Stromal cell of bone marrow (primary cell): ENCODE data around the gene PRR7.
"Not testable (repeated sequence)": the region's sequence is repeated elsewhere in the genome, so short reads cannot be mapped to it uniquely, and the experiment has no call there.

ENCODE experiments used
- DNase-seq: peaks from one replicate; pipeline ENCODE4 v3.0.0-alpha.2; 2012; ENCODE audit warnings: low read depth

The PRR7 gene, protein sequence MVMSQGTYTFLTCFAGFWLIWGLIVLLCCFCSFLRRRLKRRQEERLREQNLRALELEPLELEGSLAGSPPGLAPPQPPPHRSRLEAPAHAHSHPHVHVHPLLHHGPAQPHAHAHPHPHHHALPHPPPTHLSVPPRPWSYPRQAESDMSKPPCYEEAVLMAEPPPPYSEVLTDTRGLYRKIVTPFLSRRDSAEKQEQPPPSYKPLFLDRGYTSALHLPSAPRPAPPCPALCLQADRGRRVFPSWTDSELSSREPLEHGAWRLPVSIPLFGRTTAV

GRCh38 chr5:177446200-177447065 lies at the start of gene PRR7:
PRR7 (plus strand) TSS chr5:177446814; CDS start chr5:177455068, 8,254 bp downstream.
- peak; percentile 44 for DNase-seq

DNA sequence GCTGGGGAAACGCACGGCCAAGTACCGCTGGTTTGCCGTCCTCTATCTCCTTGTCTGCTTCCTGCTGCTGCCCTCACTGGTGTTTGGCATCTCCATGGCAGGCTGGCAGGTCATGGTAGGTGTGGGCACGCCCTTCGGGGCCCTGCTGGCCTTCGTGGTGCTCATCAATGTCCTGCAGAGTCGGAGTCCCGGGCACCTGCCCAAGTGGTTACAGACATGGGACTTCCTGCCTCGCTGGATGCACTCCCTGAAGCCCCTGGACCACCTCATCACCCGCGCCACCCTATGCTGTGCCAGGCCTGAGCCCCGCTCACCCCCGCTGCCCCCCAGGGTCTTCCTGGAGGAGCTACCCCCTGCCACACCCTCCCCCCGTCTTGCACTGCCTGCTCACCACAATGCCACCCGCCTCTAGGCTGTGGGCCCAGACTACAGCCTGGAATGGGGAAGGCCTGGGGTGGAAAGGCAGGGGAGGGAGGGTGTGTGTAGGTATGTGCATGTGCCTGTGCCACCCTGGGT lies 48.7 kb upstream of the PRR7 start:
- DNase-seq: no peak

- DNase-seq: no peak
Measured at GRCh38 chr5:177399997-177400868, 46.4 kb upstream of the PRR7 start, which contains the start of gene PFN3. PFN3 (minus strand) TSS chr5:177400661; CDS start chr5:177400576, 85 bp downstream.

DNA sequence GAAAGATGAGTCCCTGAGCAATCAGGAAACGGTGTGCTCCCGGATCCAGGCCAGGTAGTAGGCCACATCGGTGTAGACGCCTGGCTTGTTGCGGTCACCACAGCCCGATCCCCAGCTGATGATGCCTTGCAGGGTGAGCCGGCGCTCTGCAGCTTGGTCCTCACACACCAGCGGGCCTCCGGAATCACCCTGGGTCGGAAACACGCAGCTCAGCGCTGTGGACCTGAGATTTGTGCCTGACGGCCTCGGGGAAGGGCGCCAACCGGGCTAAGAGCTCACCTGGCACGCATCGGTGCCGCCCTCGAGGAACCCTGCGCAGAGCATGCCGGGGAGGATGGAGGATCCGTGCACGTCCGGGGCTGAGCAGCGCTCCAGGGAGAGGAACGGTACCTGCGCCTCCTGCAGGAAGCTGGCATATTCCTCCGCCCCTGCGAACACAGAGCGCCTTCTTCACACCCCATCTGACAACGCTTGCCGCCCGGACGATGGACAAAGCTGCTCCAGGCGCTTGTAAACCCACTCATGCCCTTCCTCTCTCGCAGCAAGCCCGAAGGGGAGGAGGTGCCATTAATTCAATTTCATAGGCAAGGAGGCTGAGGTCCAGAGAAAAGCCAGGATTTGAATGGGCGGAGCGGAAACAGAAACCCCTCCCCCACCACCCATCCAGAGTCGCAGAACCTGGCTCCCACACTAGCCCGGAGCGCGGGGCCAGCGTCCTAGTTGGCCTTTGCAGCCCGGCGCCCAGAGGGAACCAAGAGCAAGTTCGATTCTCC lies 44.2 kb upstream of the PRR7 start:
- DNase-seq: no peak

GRCh38 chr5:177403102-177403791 lies 43.4 kb upstream of the PRR7 start:
- DNase-seq: no peak

DNA sequence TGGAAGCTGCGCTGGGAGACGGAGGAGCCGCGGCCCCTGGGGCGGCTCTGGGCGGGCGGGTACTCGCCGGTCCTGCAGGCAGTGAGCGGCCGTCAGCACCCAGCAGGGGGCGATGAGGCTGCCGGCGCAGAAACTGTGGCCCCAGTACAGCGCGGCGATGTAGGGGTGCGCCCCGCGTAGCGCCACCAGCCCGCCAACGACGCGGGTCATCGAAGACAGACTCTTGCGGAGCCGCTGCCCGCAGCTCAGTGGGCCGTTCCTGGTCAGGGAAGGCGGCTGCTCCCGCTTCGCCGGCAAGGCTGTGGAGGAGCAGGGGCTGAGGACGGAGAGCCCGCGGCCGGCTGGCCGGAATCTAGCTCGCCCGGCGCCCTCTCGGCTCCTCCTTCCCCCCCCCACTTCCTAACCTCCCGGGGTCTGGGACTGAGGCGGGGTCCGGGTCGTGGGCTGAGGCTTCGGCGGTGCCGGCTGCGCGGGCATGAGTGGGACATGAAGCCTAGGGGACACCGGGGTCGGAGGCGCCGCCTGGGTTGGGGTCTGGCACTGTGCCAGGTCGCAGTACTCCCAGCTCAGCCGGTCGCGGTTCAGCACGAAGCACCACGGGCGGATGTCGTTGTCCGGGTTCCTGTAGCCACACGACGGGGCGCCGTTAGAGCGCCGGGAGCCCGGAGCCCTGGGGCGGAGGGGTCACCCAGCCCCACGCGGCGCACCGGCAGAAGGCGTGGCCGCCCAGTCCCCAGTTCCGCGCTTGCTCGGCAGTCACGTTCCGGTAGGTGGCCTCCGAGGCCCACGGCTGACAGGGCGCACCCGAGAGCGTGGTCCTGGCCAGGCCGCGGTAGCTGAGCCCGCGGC lies 42.6 kb upstream of the PRR7 start:
- no peak for DNase-seq

GRCh38 chr5:177404641-177405179 lies 41.9 kb upstream of the PRR7 start:
- no peak for DNase-seq

DNA sequence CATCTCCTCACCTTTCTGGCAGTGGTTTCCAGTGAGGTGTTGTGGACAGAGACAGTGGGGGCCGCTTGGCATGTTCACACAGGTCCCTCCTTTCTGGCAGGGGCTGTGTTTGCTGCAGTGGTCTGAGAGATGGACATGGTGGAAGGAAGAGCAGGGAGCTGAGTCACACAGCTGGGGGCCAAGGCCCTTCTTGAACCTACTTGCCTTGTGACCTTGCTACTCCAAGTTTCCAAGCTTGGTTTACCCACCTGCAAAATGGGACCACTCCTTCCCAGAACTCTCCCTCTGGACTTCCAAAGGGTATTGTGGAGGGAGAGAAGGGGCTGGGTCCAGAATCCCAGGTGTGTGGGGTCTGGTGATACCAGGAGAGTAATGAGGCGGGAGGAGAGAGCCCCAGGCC lies 41.3 kb upstream of the PRR7 start:
- DNase-seq: no peak

- DNase-seq: no peak
Measured at GRCh38 chr5:177405805-177406204, 40.8 kb upstream of the PRR7 start.

DNA sequence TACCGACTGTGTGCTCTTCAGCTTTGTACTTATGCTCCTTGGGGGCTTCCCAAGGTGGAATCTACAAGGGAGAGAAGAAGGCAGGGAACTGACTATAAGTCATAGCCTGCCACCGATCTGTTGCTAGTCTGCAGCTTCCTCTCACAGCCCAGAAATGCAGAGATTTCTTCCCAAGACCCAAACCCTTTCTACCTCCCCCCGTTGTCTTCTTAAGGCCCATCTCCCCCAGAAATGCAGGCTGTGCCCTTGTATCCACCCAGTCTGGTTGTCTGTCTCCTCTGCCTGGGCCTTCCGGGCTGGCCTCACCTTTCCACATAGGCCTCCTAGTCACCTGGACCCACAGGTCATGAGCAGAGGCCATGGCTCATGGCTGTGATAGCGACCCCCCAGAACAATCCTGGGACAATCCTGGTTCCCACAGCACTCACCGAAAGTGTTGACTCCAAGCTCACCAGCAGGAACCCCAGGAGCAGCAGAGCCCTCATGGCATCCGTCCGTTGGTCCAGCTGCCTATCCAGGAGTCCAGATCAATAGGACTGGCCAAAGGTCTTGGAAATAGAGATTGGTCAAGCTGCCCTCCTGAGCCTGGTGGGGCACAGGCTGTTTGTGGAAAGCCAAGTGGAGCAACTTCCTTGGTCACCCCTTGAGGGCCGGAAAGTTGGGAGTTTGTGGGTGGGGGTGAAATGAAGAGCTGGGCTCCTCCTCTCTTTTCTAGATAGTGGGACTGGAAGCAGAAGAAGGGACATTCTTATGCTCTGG lies 37.4 kb upstream of the PRR7 start, which contains the start of gene F12:
Gene F12, minus strand, starts transcription at position 522 of the 759 bp plus-strand sequence. Its CDS starts 37 bp downstream, at position 485.
- no peak for DNase-seq

DNA sequence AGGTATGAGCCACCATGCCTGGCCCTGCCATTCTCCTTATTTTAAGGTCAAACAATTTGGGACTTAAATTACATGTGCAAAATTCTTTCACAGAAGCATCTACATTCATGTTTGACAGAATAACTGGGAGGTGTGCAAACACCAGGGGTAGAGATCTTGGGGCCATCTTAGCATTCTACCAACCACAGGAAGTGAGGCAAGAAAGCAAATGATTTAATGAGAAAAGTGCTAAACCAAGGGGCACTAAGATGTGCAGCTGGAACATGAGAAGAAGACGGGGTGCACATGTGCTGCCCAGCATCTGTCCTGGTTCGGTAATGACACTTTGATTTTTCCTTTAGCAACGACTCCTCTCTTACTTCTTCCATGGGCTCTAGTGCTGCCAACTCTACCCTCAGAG lies 36.0 kb upstream of the PRR7 start:
- no peak for DNase-seq

DNA sequence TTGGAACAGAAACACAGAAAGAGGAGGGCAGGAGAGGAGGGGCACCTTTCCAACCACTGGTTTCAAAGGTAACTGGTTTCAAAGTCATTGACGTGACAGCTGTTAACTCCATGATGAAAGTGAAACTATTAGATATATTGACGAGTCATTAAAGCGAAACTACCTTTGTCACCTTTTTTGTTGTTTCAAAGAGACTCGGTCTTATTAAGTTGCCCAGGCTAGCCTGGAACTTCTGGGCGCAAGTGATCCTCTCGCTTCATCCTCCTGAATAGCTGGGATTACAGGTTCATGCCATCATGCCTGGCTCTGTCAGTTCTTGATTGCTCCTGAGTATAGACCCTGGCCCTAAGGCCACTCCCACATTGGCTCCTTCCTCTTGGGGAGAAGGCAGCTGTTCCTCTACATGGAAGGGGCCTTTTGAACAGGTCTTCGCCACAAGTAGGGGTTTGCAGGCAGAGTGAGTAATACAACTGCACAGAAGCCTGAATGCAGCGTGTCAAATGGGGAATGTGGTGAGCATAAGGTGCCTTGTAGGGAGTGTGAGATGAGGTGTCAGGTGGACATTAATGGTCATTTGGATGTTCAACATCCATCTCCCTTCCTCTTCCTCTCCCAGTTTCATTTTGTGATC lies 33.9 kb upstream of the PRR7 start:
- DNase-seq: no peak

GRCh38 chr5:177414481-177414880 lies 32.1 kb upstream of the PRR7 start:
- no peak for DNase-seq

GRCh38 chr5:177417081-177417480 lies 29.5 kb upstream of the PRR7 start:
- not testable (repeated sequence) for DNase-seq

GRCh38 chr5:177419046-177419445 lies 27.6 kb upstream of the PRR7 start:
- no peak for DNase-seq

- DNase-seq: not testable (repeated sequence)
Measured at GRCh38 chr5:177420472-177420871, 26.1 kb upstream of the PRR7 start.

GRCh38 chr5:177421062-177421798 lies 25.4 kb upstream of the PRR7 start:
- DNase-seq: no peak
